OCI-LY7 (cell line): ENCODE measurements around the gene STIP1. TPM values are rescaled to one million over a fixed set of nuclear protein-coding genes. Genes with fewer than 3 reads are reported as not detected.

ENCODE experiments used
- BruUV-seq: library from RNA; stranded (reverse); fragments of 400-500 nt; replicated peaks from 2 replicates; lab custom pipeline; 2021; lab: Mats Ljungman, UMichigan
- CTCF ChIA-PET: fragments of 300-600 bp; sonication (Branson Sonifier 250); formaldehyde crosslinking; loops from one replicate; lab custom pipeline; 2022; ENCODE audit warnings: antibody characterized with exemption; ENCODE audit not compliant: unreplicated experiment; lab: Charles Lee
- POLR2A ChIA-PET: fragments of 300-600 bp; sonication (Branson Sonifier 250); formaldehyde crosslinking; loops from one replicate; lab custom pipeline; 2022; ENCODE audit warnings: antibody characterized with exemption; lab: Charles Lee
- DNase-seq: peaks from one replicate; pipeline ENCODE4 v3.0.0-alpha.2; 2015; ENCODE audit warnings: low spot score
- H2AFZ ChIP-seq: fragments of 200-600 bp; sonication (generic), shearing (Covaris generic); 2 replicates; pipeline ENCODE4 v1.6.1; 2014; ENCODE audit warnings: mild to moderate bottlenecking, antibody characterized with exemption, low read length, moderate library complexity
- H3K27ac ChIP-seq: fragments of 200-600 bp; sonication (generic); 2 replicates; pipeline ENCODE4 v1.5.1; 2014; ENCODE audit warnings: mixed run types, low read depth, mild to moderate bottlenecking, moderate library complexity, low read length, inconsistent platforms; ENCODE audit not compliant: poor library complexity, severe bottlenecking
- H3K36me3 ChIP-seq: fragments of 200-600 bp; sonication (generic); 2 replicates; pipeline ENCODE4 v1.6.1; 2014; ENCODE audit warnings: mild to moderate bottlenecking, antibody characterized with exemption, low read length, moderate library complexity, mixed read lengths; ENCODE audit not compliant: insufficient read depth
- H3K4me1 ChIP-seq: fragments of 200-600 bp; sonication (generic); 2 replicates; pipeline ENCODE4 v1.5.1; 2014; ENCODE audit warnings: mild to moderate bottlenecking, low read length; ENCODE audit not compliant: insufficient read depth, poor library complexity, severe bottlenecking
- H3K4me2 ChIP-seq: fragments of 200-600 bp; sonication (generic); 2 replicates; pipeline ENCODE4 v1.6.1; 2014; ENCODE audit warnings: mild to moderate bottlenecking, low read length
- H3K4me3 ChIP-seq: fragments of 200-600 bp; sonication (generic); 2 replicates; pipeline ENCODE4 v1.5.1; 2014; ENCODE audit warnings: mild to moderate bottlenecking, low read depth, low read length; ENCODE audit not compliant: poor library complexity, severe bottlenecking
- H3K79me2 ChIP-seq: fragments of 200-600 bp; sonication (generic); 2 replicates; pipeline ENCODE4 v1.6.1; 2016; ENCODE audit warnings: low read depth, mild to moderate bottlenecking, low read length, moderate library complexity, mixed read lengths; ENCODE audit not compliant: insufficient read depth
- H3K9me2 ChIP-seq: fragments of 200-600 bp; sonication (generic); 2 replicates; pipeline ENCODE4 v1.6.1; 2016; ENCODE audit warnings: mild to moderate bottlenecking, low read length, mixed read lengths; ENCODE audit not compliant: insufficient read depth
- H3K9me3 ChIP-seq: fragments of 200-600 bp; sonication (generic); 2 replicates; pipeline ENCODE4 v1.6.1; 2014; ENCODE audit warnings: mild to moderate bottlenecking, mixed run types, low read length, mixed read lengths
- H4K20me1 ChIP-seq: fragments of 200-600 bp; sonication (generic); 2 replicates; pipeline ENCODE4 v1.6.1; 2014; ENCODE audit warnings: mild to moderate bottlenecking, antibody characterized with exemption, low read length, moderate library complexity, mixed read lengths; ENCODE audit not compliant: insufficient read depth
- EZH2phosphoT487 ChIP-seq: fragments of 200-600 bp; sonication (generic); IDR thresholded peaks from 2 replicates; pipeline ENCODE4 v1.6.1; 2018; ENCODE audit warnings: low read depth, borderline replicate concordance, mild to moderate bottlenecking, mixed run types, antibody characterized with exemption, low read length, moderate library complexity, mixed read lengths
- intact Hi-C: fragments of 100-400 bp; cut with micrococcal nuclease; formaldehyde crosslinking; loops from one replicate; pipeline ENCODE4 v1.10.0; 2022; ENCODE audit not compliant: unreplicated experiment
- total RNA-seq, 2 experiments: library from RNA; depleted of rRNA in 1 of 2; stranded (reverse); fragments of >200 nt in 1 of 2; shearing (Covaris generic) in 1 of 2; gene quantifications; 2 replicates each; pipeline ENCODE4 v1.2.3, GENCODE V29; 2014 to 2022
- TF ChIP-seq, protein P1 (sequence below): fragments of 200-600 bp; sonication (generic); conservative IDR thresholded peaks from 2 replicates; pipeline ENCODE4 v1.5.1; 2014; ENCODE audit warnings: mild to moderate bottlenecking, antibody characterized with exemption, low read length, moderate library complexity, mixed read lengths

Gene STIP1
- total RNA-seq, 2 experiments from 2014 or later, result 240 to 271 TPM

DNA sequence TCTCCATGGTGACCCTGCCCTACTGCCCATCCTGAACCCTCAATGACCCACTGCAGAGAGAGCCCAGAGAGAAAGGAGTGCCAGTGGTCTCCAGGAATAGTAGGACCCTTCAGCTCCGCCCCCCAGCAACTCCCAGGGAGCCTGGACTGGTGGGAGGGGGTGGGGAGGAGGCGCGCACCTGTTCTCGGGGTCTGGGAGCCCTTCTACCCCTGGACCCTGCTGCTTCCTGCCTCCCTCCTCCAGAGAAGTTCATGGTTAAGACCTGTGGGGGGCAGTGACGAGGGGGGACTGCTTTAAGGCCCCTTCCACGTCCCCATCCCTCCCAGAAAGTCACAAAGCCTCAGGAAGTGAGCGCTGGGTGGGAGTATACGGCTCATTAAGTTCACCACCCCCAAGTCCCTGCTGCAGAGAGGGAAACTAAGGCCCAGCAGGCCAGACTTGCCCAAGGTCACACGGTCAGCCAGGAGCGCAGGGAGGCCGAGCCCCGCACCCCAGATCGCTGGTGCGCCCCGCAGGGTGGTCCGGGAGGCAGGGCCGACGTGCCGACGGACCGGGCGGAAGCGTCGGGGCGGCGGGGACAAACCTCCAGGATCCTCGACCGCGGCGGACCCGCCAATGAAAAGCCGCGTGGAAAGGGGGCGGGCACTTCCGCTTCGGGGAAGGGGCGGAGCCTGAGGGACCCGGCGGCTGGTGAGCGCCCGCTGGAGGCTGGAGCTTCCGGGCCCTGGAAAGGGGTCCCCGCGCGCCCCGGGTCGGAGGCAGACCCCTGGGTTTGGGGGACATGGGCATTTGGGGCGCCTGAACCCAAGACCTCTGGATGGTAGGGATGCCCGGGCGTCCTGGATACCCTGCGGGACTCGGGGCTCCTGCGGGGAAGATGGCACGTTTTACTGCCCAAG, 39.9 kb downstream of the STIP1 start, which contains the start of the genes NUDT22 and TRPT1:
Gene NUDT22 (plus strand): TSS at position 667 of the 899 bp plus-strand sequence. CDS start 379 bp downstream, outside the sequence.
Gene TRPT1 (minus strand): TSS at position 579 of the 899 bp plus-strand sequence. CDS start 326 bp downstream, at position 253.
- CTCF ChIA-PET, result interaction anchor here (0.6 to 1.3 kb wide), 2 partner anchors 19 to 577 kb away, joined by 3 to 4 read pairs; partner anchors contain the start of gene FERMT3

DNA sequence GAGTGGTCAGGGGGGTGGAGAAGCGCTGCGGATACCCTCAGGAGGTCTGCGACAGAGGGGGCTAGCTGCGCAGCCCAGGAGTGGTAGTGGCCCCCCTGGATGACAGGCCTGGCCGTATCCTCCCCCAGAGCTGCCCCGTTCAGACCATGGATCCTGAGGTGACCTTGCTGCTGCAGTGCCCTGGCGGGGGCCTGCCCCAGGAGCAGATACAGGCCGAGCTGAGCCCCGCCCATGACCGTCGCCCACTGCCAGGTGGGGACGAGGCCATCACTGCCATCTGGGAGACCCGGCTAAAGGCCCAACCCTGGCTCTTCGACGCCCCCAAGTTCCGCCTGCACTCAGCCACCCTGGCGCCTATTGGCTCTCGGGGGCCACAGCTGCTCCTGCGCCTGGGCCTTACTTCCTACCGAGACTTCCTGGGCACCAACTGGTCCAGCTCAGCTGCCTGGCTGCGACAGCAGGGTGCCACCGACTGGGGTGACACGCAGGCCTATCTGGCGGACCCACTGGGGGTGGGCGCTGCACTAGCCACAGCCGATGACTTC, 40.6 kb downstream of the STIP1 start:
- Histone ChIP-seq H2AFZ (0 out of 2 replicates have a peak overlapping the region, but pooled peaks have one; percentile 15), H3K4me1 (peaks cover 38% of the 10 kb centered on the region), H4K20me1 (no peaks in the 10 kb centered on the region), H3K27ac (peak overlapping the region; percentile 77), H3K9me3 (no peaks in the 10 kb centered on the region), H3K4me2 (peak overlapping the region; percentile 99), H3K79me2 (peaks cover 8% of the 10 kb centered on the region; the same call in 1 of the 2 replicates), H3K9me2 (no peaks in the 10 kb centered on the region), H3K36me3 (peaks cover 27% of the 10 kb centered on the region), H3K4me3 (peak overlapping the region; percentile 83)
- peak; percentile 78 for DNase-seq
- ChIA-PET CTCF (interaction anchor here (0.6 to 1.3 kb wide), 3 partner anchors 20 to 576 kb away, joined by 3 to 4 read pairs (median 3); partner anchors contain the start of genes FERMT3 and PRDX5), POLR2A (interaction anchor here (0.6 to 4.4 kb wide), 10 partner anchors 9 to 789 kb away, joined by 3 to 29 read pairs (median 4); partner anchors contain the start of genes FERMT3, FKBP2, PPP1R14B and PRDX5)
- TSS peak; percentile 32 for BruUV-seq
- intact Hi-C loops, result loop anchor here (1.0 kb wide), 2 partner anchors 19 to 43 kb away; no protein-coding TSS in a partner anchor
- TF ChIP-seq, protein P1, sequence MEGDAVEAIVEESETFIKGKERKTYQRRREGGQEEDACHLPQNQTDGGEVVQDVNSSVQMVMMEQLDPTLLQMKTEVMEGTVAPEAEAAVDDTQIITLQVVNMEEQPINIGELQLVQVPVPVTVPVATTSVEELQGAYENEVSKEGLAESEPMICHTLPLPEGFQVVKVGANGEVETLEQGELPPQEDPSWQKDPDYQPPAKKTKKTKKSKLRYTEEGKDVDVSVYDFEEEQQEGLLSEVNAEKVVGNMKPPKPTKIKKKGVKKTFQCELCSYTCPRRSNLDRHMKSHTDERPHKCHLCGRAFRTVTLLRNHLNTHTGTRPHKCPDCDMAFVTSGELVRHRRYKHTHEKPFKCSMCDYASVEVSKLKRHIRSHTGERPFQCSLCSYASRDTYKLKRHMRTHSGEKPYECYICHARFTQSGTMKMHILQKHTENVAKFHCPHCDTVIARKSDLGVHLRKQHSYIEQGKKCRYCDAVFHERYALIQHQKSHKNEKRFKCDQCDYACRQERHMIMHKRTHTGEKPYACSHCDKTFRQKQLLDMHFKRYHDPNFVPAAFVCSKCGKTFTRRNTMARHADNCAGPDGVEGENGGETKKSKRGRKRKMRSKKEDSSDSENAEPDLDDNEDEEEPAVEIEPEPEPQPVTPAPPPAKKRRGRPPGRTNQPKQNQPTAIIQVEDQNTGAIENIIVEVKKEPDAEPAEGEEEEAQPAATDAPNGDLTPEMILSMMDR, result no peak
- no peak for TF ChIP-seq EZH2phosphoT487

More for the DNA sequence above, 39.9 kb downstream of the STIP1 start, which contains the start of the genes NUDT22 and TRPT1:
- Histone ChIP-seq H3K4me1 (peaks cover 33% of the 10 kb centered on the region), H3K4me2 (peak within 1 kb of the TSS; percentile 99), H3K79me2 (peaks cover 8% of the 10 kb centered on the region; the same call in 1 of the 2 replicates), H3K9me2 (no peaks in the 10 kb centered on the region), H4K20me1 (no peaks in the 10 kb centered on the region), H3K27ac (peak within 1 kb of the TSS; percentile 77), H3K4me3 (peak within 1 kb of the TSS; percentile 83), H3K9me3 (no peaks in the 10 kb centered on the region), H2AFZ (peak within 1 kb of the TSS; percentile 46; the same call in 1 of the 2 replicates), H3K36me3 (peaks cover 32% of the 10 kb centered on the region)
- no TSS peak for BruUV-seq
- intact Hi-C loops, result loop anchor here (1.0 kb wide), 2 partner anchors 19 to 43 kb away; no protein-coding TSS in a partner anchor
- POLR2A ChIA-PET, result interaction anchor here (0.6 to 4.4 kb wide), 10 partner anchors 9 to 397 kb away, joined by 3 to 29 read pairs (median 4); partner anchors contain the start of genes FERMT3, FKBP2, PPP1R14B and PRDX5
- DNase-seq, result peak; percentile 95
- TF ChIP-seq EZH2phosphoT487, result no peak
- TF ChIP-seq, protein P1, result peak; percentile 66
